Progenitor cell of endocrine pancreas (in vitro differentiated cells): ENCODE measurements around the gene VSTM2B. TPM values are rescaled to one million over a fixed set of nuclear protein-coding genes. Genes with fewer than 3 reads are reported as not detected.

Experiments
- DNase-seq: peaks from one replicate; pipeline ENCODE4 v3.0.0; 2021; ENCODE audit warnings: low spot score; ENCODE audit not compliant: unreplicated experiment
- H3K27ac Mint-ChIP-seq: 2 replicates; pipeline ENCODE4 v1.8.0; 2021; ENCODE audit warnings: mild to moderate bottlenecking, moderate library complexity, mixed read lengths
- H3K27me3 Mint-ChIP-seq: 2 replicates; pipeline ENCODE4 v1.8.0; 2021; ENCODE audit warnings: mixed read lengths
- H3K36me3 Mint-ChIP-seq: 2 replicates; pipeline ENCODE4 v1.8.0; 2022; ENCODE audit warnings: mixed read lengths; ENCODE audit not compliant: insufficient read depth
- H3K4me1 Mint-ChIP-seq: 2 replicates; pipeline ENCODE4 v1.8.0; 2021; ENCODE audit warnings: low read depth, mixed read lengths
- H3K4me3 Mint-ChIP-seq: 2 replicates; pipeline ENCODE4 v1.8.0; 2021; ENCODE audit warnings: low read depth, mild to moderate bottlenecking, moderate library complexity, mixed read lengths
- H3K9me3 Mint-ChIP-seq: 2 replicates; pipeline ENCODE4 v1.8.0; 2021; ENCODE audit warnings: low read depth, mixed read lengths
- total RNA-seq: library from RNA; stranded (reverse); gene quantifications from 2 replicates; pipeline ENCODE4 v1.2.1, GENCODE V29; 2021
- TF ChIP-seq, protein P1 (sequence below): fragments of 200-600 bp; sonication (generic); IDR thresholded peaks from one replicate; pipeline ENCODE4 v1.5.0; 2021; ENCODE audit warnings: antibody characterized with exemption, mild to moderate bottlenecking; ENCODE audit not compliant: unreplicated experiment

Gene VSTM2B
- total RNA-seq, 1 donor from 2014 or later: not detected

DNA sequence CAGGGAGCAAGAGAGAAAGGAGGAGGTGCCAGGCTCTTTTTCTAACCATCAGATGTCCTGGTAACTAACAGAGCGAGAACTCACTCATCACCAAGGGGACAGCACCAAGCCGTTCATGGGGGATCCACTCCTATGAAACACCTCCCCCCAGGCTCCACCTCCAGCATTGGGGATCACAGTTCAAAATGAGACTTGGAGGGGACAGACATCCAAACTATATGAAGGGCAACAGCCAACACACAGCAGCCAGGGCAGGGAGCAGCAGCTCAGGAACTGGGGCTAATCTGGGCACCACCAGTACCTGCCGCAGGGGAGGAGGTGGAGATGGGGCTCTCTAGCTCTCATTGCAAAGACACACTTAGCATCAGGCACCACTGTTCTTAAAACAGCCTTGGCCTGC is 34.3 kb upstream of the VSTM2B start:
- no peak for DNase-seq
- Mint-ChIP-seq H3K4me3 (no peak overlapping the region), H3K27ac (no peak overlapping the region), H3K9me3 (no peaks in the 10 kb centered on the region), H3K4me1 (no peaks in the 10 kb centered on the region), H3K27me3 (peaks cover 53% of the 10 kb centered on the region), H3K36me3 (no peaks in the 10 kb centered on the region)
- TF ChIP-seq, protein P1, sequence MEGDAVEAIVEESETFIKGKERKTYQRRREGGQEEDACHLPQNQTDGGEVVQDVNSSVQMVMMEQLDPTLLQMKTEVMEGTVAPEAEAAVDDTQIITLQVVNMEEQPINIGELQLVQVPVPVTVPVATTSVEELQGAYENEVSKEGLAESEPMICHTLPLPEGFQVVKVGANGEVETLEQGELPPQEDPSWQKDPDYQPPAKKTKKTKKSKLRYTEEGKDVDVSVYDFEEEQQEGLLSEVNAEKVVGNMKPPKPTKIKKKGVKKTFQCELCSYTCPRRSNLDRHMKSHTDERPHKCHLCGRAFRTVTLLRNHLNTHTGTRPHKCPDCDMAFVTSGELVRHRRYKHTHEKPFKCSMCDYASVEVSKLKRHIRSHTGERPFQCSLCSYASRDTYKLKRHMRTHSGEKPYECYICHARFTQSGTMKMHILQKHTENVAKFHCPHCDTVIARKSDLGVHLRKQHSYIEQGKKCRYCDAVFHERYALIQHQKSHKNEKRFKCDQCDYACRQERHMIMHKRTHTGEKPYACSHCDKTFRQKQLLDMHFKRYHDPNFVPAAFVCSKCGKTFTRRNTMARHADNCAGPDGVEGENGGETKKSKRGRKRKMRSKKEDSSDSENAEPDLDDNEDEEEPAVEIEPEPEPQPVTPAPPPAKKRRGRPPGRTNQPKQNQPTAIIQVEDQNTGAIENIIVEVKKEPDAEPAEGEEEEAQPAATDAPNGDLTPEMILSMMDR: no peak

DNA sequence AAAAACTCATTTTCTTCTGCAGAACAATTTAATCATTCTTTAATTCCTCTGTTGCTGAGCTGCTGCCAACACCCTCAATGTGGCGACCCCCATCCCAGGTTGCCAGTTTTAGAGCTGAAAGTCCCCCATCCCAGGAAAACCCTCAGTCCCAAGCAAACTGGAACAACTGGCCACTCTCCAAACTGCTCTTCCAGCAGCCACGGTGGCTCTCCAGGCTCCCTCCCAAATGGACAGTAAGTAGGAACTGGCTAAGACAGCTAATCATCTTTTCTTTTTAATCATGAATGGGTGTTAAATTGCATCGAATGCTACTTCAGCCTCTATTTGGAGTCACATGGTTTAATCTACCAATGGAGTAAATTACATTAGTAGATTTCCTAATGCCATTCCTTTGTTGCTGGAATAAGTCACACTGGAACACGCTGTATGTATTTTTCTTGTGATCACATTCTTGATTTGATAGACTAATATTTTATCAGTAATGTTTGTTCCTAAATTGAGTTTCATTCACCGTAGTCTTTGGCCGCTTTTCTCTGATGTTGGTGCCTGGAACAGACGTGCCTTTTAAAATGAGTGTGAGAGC is 33.7 kb upstream of the VSTM2B start:
- H3K4me1 Mint-ChIP-seq: no peaks in the 10 kb centered on the region
- no peaks in the 10 kb centered on the region for H3K36me3 Mint-ChIP-seq
- peaks cover 55% of the 10 kb centered on the region for H3K27me3 Mint-ChIP-seq
- no peak for DNase-seq
- no peaks in the 10 kb centered on the region for H3K9me3 Mint-ChIP-seq
- TF ChIP-seq, protein P1: no peak
- H3K4me3 Mint-ChIP-seq: no peak overlapping the region
- no peak overlapping the region for H3K27ac Mint-ChIP-seq

DNA sequence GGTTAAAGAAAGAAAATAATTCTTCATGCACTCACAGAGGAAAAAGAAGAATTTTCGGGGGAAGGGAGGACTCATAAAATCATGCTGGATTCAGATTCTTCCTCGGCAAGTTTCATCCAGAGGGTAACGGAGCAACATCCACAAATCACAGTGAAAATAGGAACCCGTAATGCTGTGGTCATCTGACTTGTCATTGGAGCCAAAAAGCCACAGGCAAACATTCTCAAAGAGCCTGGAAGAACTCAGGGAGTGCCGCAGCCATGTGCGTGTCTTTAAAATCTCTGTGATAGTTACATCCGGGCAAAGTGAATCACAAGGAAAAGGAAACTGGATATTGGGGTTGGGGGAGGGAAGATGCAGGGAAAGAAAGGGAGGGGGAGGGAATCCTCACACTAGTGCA is 33.0 kb upstream of the VSTM2B start:
- peaks cover 52% of the 10 kb centered on the region for H3K27me3 Mint-ChIP-seq
- no peak overlapping the region for H3K4me3 Mint-ChIP-seq
- TF ChIP-seq, protein P1: no peak
- no peak overlapping the region for H3K27ac Mint-ChIP-seq
- H3K36me3 Mint-ChIP-seq: no peaks in the 10 kb centered on the region
- H3K4me1 Mint-ChIP-seq: no peaks in the 10 kb centered on the region
- H3K9me3 Mint-ChIP-seq: no peaks in the 10 kb centered on the region
- no peak for DNase-seq

DNA sequence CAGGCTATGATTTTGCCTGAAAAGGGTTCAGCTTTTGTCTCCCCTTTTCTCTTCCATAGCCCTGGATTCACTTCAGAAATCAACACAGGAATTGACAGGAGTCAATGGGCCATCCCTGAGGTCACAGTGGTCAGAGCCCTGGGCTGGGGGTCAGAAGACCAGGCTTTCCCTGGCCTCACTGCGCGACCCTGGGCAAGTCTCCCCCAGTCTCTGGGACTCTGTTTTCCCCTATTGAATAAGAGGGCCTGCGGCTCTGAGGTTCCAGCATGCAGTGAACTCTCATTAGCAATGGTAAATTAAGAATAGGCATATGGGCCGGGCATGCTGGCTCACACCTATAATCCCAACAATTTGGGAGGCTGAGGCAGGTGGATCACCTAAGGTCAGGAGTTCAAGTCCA is 30.7 kb upstream of the VSTM2B start:
- Mint-ChIP-seq H3K9me3 (no peaks in the 10 kb centered on the region), H3K4me3 (no peak overlapping the region), H3K4me1 (no peaks in the 10 kb centered on the region), H3K36me3 (no peaks in the 10 kb centered on the region), H3K27ac (no peak overlapping the region), H3K27me3 (peaks cover 47% of the 10 kb centered on the region)
- no peak for DNase-seq
- TF ChIP-seq, protein P1: no peak

DNA sequence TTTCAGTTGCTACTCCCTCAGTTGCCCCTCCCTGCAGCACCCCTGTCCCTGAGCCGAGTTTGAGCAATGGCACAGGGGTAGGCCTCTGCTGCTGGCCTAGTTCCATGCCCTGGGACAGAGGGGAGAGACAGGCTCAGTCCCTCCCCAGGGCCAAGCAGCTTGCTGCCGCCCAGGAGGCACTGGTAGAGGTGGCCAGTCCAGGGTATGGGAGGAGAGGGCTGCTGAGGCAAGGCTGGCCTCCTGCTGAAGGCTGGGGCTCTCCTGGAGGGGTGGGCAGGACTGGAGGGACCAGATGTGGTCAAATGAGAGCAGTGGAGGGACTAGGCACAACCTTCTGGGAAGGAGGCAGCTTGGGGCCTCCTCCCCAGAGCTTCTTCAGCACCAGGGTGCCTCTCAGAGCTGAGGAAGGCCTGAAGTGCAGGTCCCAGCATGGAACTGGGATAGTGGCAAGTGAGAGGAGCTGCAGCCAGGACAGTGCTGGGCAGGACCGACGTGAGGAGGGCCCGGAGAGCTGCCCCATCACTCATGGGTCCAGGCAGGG is 29.8 kb upstream of the VSTM2B start:
- H3K9me3 Mint-ChIP-seq: no peaks in the 10 kb centered on the region
- no peaks in the 10 kb centered on the region for H3K36me3 Mint-ChIP-seq
- no peak overlapping the region for H3K27ac Mint-ChIP-seq
- no peaks in the 10 kb centered on the region for H3K4me1 Mint-ChIP-seq
- TF ChIP-seq, protein P1: no peak
- no peak overlapping the region for H3K4me3 Mint-ChIP-seq
- H3K27me3 Mint-ChIP-seq: peaks cover 41% of the 10 kb centered on the region
- DNase-seq: no peak
